AG04449 (cell line): ENCODE measurements around the gene ZNF274.

Experiments
- CTCF ChIA-PET: fragments of 350-600 bp; formaldehyde crosslinking; extraction: SDS; loops from one replicate; lab custom pipeline; 2021; ENCODE audit warnings: antibody characterized with exemption; lab: Yijun Ruan, JAX
- POLR2A ChIA-PET: fragments of 400-600, 350-600 bp; formaldehyde crosslinking; extraction: SDS; loops from one replicate; lab custom pipeline; 2020; ENCODE audit warnings: antibody characterized with exemption, inconsistent platforms; lab: Yijun Ruan, JAX
- DNase-seq: peaks from one replicate; pipeline ENCODE4 v3.0.0-alpha.2; 2010; ENCODE audit warnings: low read depth, low spot score
- H3K4me3 ChIP-seq: 2 replicates; pipeline ENCODE4 v1.5.1; 2011; ENCODE audit warnings: low read depth, mild to moderate bottlenecking, control low read depth, low read length
- TF ChIP-seq, protein P1 (sequence below): IDR thresholded peaks from one replicate; pipeline ENCODE4 v1.5.1; 2011; ENCODE audit warnings: mild to moderate bottlenecking, moderate library complexity, low read length, control low read depth, inconsistent platforms; ENCODE audit not compliant: insufficient read depth; ENCODE audit errors: missing control alignments

ZNF274 gene

DNA sequence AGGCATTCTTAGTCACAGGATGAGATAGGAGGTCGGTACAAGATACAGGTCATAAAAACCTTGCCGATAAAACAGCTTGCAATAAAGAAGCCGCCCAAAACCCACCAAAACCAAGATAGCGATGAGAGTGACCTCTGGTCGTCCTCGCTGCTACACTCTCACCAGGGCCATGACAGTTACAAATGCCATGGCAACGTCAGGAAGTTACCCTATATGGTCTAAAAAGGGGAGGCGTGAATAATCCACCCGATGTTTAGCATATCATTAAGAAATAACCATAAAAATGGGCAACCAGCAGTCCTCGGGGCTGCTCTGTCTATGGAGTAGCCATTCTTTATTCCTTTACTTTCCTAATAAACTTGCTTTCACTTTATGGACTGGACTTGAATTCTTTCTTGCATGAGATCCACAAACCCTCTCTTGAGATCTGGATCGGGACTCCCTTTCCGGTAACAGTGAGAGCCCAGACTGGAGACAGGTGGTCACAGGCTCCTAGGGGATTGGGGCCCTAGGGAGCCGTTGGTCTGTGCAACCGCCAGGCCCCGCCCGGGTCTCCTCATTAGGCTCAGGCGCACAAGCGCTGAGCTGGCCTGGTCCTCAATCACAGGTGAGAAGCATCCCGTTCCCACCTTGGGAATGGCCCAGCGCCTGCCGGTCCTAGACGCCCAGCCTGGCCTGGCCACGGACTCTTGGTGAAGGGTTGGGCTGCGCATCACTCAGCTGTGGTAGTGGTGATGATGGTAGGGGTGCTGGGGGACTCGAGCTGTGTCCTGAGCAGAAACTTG is 34.9 kb downstream of the ZNF274 start:
- TF ChIP-seq, protein P1, sequence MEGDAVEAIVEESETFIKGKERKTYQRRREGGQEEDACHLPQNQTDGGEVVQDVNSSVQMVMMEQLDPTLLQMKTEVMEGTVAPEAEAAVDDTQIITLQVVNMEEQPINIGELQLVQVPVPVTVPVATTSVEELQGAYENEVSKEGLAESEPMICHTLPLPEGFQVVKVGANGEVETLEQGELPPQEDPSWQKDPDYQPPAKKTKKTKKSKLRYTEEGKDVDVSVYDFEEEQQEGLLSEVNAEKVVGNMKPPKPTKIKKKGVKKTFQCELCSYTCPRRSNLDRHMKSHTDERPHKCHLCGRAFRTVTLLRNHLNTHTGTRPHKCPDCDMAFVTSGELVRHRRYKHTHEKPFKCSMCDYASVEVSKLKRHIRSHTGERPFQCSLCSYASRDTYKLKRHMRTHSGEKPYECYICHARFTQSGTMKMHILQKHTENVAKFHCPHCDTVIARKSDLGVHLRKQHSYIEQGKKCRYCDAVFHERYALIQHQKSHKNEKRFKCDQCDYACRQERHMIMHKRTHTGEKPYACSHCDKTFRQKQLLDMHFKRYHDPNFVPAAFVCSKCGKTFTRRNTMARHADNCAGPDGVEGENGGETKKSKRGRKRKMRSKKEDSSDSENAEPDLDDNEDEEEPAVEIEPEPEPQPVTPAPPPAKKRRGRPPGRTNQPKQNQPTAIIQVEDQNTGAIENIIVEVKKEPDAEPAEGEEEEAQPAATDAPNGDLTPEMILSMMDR = no peak
- no peak for DNase-seq
- ChIA-PET CTCF (no interaction called here), POLR2A (no interaction called here)
- H3K4me3 ChIP-seq = no peak overlapping the region

DNA sequence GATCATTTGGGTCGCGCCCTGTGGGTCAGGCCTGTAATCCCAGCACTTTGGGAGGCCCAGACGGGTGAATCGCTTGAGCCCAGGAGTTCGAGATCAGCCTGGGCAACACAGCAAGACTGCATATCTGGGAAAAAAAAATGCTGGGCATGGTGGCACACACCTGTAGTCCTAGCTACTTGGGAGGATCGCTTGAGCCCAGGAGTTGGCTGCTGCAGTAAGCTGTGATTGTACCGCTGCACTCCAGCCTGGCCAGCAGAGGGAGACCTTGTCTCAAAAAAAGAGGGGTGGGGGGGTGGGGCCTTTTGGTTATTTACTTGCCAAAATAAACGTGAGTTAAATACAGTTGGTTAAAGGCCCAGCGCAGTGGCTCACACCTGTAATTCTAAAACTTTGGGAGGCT is 36.0 kb downstream of the ZNF274 start:
- no peak overlapping the region for H3K4me3 ChIP-seq
- ChIA-PET CTCF (interaction anchor here (0.7 kb wide), 1 partner anchor 140 kb away, joined by 3 read pairs; no protein-coding TSS in a partner anchor), POLR2A (no interaction called here)
- TF ChIP-seq, protein P1 = no peak
- no peak for DNase-seq

- CTCF ChIA-PET = interaction anchor here (0.8 to 1.4 kb wide), 4 partner anchors 8 to 75 kb away, joined by 3 read pairs; no protein-coding TSS in a partner anchor
- peak overlapping the region; percentile 73 for H3K4me3 ChIP-seq
- POLR2A ChIA-PET = interaction anchor here (0.8 to 1.9 kb wide), 2 partner anchors 11 to 51 kb away, joined by 4 to 6 read pairs; partner anchors contain the start of gene ZNF8
- DNase-seq = no peak
- TF ChIP-seq, protein P1 = no peak
Observed at GRCh38 chr19:58227964-58228584, 45.2 kb downstream of the ZNF274 start.

GRCh38 chr19:58228585-58229254 is 45.9 kb downstream of the ZNF274 start, which contains the start of gene ZNF544:
Gene ZNF544, plus strand, starts transcription at chr19:58228914. Its CDS starts 15,110 bp downstream, at chr19:58244024.
- H3K4me3 ChIP-seq = peak within 1 kb of the TSS; percentile 73
- TF ChIP-seq, protein P1 = peak; percentile 37
- ChIA-PET CTCF (interaction anchor here (0.8 to 1.4 kb wide), 4 partner anchors 9 to 76 kb away, joined by 3 read pairs; no protein-coding TSS in a partner anchor), POLR2A (interaction anchor here (0.8 to 1.9 kb wide), 2 partner anchors 10 to 50 kb away, joined by 4 to 6 read pairs; partner anchors contain the start of gene ZNF8)
- DNase-seq = peak; percentile 5

GRCh38 chr19:58229255-58229639 is 46.4 kb downstream of the ZNF274 start:
- TF ChIP-seq, protein P1 = peak; percentile 25
- H3K4me3 ChIP-seq = peak overlapping the region; percentile 73
- CTCF ChIA-PET = interaction anchor here (1.4 kb wide), 1 partner anchor 9 kb away, joined by 3 read pairs; no protein-coding TSS in a partner anchor
- POLR2A ChIA-PET = interaction anchor here (1.9 kb wide), 1 partner anchor 50 kb away, joined by 6 read pairs; the partner anchor contains the start of gene ZNF8
- no peak for DNase-seq
